RWPE1 (cell line): Measurements from ENCODE around the gene HDDC2.

Experiments used
- CTCF ChIA-PET: fragments of 350-600 bp; sonication (Branson Sonifier 250); formaldehyde crosslinking; extraction: SDS; loops from one replicate; lab custom pipeline; 2021; lab: Yijun Ruan, JAX
- POLR2A ChIA-PET: fragments of 400-600 bp; formaldehyde crosslinking; extraction: SDS; loops from one replicate; lab custom pipeline; 2020; ENCODE audit warnings: antibody characterized with exemption; ENCODE audit not compliant: low non-redundant PET; lab: Yijun Ruan, JAX
- DNase-seq: peaks from one replicate; pipeline ENCODE4 v3.0.0; 2012; ENCODE audit warnings: low spot score
- H3K27ac ChIP-seq: fragments of 450-650 bp; 2 replicates; pipeline ENCODE4 v1.5.1; 2017
- TF ChIP-seq, protein P1 (sequence below): fragments of 450-650 bp; conservative IDR thresholded peaks from 2 replicates; pipeline ENCODE4 v1.5.1; 2017; ENCODE audit warnings: low read depth, mild to moderate bottlenecking

Gene HDDC2

DNA sequence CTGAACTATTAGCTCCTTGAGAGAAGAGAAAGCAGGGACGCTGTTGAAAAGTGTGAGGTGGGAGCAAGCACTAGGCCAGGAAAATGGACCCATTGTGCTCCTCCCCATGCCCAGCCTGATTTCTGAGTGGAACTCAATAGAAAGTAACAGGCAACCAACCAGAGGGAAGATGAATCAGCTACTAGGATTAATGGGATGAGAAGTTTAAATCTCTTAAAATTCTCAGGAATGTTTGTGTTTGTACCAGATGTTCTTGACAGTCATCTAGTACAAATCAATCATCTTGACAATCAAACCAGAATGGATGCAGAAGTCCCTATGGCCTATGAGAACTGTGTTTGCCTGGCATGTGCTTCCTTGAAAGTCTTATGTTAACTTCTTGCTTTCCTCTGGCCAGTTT lies 48.9 kb downstream of the HDDC2 start:
- POLR2A ChIA-PET = no interaction called here
- CTCF ChIA-PET = no interaction called here
- TF ChIP-seq, protein P1, sequence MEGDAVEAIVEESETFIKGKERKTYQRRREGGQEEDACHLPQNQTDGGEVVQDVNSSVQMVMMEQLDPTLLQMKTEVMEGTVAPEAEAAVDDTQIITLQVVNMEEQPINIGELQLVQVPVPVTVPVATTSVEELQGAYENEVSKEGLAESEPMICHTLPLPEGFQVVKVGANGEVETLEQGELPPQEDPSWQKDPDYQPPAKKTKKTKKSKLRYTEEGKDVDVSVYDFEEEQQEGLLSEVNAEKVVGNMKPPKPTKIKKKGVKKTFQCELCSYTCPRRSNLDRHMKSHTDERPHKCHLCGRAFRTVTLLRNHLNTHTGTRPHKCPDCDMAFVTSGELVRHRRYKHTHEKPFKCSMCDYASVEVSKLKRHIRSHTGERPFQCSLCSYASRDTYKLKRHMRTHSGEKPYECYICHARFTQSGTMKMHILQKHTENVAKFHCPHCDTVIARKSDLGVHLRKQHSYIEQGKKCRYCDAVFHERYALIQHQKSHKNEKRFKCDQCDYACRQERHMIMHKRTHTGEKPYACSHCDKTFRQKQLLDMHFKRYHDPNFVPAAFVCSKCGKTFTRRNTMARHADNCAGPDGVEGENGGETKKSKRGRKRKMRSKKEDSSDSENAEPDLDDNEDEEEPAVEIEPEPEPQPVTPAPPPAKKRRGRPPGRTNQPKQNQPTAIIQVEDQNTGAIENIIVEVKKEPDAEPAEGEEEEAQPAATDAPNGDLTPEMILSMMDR = no peak
- DNase-seq = peak; percentile 19
- H3K27ac ChIP-seq = no peak overlapping the region

DNA sequence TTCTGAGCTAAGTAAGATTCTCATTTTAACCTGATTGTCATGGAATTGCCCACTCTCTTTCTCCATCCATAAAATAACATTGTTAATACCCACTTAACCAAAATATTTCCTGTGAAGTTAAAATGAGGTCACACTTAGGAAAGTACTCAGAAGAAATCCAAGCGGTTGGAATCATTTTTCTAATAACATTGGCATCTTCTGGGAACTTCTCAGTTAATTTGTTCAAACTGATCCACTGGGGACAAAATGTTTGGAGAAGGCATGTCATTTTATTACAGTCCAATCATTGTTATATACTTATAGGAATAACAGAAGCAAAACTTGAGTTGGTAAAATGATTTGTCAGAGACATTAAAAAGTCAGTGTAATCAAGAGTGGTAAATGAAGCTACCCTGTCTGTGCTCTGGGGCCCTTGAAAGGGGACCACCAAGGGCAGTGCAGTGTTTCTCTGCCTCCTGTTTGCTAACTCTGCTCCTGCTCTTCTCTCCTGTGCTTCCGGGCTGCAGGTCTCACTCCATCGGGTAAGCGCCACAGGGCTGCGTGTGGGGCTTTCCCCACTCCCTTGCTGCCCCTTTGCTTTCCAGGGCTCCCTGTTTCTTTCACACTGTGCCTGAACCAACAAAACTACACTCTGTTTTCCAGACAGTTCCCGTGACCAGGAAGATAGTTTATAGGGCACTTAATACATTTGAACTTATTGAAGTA lies 50.1 kb downstream of the HDDC2 start:
- no peak for DNase-seq
- ChIA-PET CTCF (no interaction called here), POLR2A (no interaction called here)
- TF ChIP-seq, protein P1 = no peak
- no peak overlapping the region for H3K27ac ChIP-seq

DNA sequence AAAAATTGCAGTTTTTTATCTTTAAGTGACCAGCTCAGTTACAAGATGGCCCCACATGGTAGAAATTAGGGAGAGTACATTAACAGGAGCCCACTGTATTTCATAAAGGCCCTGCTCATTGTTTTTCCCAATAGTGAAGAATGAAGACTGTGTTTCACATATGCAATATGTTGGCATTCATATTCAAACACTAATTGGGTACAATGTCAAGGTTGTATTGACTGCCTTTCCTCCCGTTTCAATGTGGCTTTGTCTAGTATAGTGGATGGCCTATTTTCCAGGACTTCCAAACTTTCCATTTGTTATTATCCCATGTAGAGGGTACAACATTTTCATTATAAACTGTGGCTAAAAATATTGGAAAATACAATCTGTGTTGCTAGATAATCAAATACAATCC lies 51.3 kb downstream of the HDDC2 start:
- DNase-seq = no peak
- no peak overlapping the region for H3K27ac ChIP-seq
- ChIA-PET CTCF (no interaction called here), POLR2A (no interaction called here)
- TF ChIP-seq, protein P1 = no peak

DNA sequence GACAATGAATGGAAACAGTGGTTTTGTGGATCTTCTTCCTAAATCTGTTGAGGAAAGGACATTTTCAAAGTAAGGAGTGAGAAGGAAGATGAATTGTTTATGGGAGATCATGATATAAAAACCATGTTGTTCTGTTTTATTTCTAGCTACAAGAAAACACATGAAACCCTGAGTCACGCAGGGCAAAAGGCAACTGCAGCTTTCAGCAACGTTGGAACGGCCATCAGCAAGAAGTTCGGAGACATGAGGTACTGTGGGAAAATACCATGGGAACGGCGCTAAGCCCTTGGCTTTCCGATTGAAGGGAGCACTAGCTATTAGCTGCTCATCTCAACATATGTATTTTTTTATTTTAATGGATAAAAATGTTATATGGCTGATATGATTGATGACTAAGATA lies 53.6 kb downstream of the HDDC2 start:
- H3K27ac ChIP-seq = no peak overlapping the region
- ChIA-PET CTCF (interaction anchor here (0.7 to 1.2 kb wide), 2 partner anchors 13 to 91 kb away, joined by 5 to 6 read pairs; no protein-coding TSS in a partner anchor), POLR2A (no interaction called here)
- no peak for DNase-seq
- TF ChIP-seq, protein P1 = no peak

DNA sequence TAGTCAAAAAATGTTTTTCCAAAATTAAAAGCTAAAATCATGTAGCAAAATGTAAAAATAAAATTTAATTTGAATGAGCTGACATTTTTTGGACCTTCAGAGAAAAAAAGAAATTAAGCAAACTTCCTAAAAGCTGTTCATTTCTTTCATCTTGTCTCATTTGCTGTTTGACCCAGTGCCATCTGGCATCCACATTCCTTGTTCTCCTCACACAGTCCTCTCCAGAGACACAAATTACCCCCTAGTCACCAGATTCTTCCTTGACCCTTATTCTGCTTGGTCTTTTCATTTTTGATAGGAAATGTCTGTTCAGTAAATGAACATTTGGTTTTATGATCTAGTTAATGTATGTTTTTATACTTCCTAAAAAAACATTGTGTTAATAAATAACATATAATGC lies 55.2 kb downstream of the HDDC2 start:
- no peak for DNase-seq
- no peak overlapping the region for H3K27ac ChIP-seq
- TF ChIP-seq, protein P1 = no peak
- ChIA-PET CTCF (interaction anchor here (1.2 kb wide), 1 partner anchor 84 kb away, joined by 3 read pairs; no protein-coding TSS in a partner anchor), POLR2A (no interaction called here)

DNA sequence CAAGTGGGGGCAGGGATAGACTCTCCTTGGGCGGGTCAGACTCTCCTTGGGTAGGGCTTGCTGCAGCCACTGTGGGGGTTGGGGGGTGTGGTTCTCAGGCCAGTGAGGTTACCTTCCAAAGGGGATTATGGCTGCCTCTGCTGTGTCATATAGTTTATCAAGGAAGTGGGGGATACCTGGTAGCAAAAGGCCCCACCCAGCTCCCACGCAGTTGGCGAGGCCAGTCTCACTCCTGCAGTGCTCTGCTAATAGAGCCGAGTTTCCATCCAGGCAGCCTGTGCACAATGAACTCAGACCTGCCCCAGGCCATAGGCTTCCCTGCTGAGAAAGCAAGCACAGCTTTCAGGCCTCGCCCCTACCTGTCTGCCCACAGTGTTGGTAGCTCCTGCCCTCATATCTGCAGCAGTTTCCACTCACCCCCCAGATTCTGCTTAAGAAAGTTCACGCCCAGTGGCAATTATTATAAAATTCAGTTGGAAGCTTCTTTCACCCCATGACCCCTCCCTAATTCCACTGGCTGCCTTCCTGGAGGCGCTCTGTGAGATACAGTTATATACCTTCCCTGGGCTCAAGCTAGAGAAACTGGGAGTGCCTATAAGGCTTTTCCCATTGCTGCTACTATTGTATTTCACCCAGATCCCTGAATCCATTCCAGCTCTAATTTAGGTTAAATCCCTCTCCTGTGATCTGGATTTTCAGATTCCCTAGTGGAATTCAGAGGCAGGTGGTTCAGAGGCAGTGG lies 56.1 kb downstream of the HDDC2 start:
- TF ChIP-seq, protein P1 = no peak
- no peak overlapping the region for H3K27ac ChIP-seq
- CTCF ChIA-PET = interaction anchor here (0.7 to 1.2 kb wide), 3 partner anchors 23 to 92 kb away, joined by 3 read pairs; partner anchors contain the start of gene TPD52L1
- DNase-seq = peak; percentile 15
- POLR2A ChIA-PET = no interaction called here
